ENCODE measurements around the gene SLC12A4. TPM values are rescaled to one million over a fixed set of nuclear protein-coding genes. Genes with fewer than 3 reads are reported as not detected.
A peak's percentile ranks its signal among the peaks of the same experiment; 100 is the strongest.

SLC12A4 gene
- total and polyA plus RNA-seq, 2 of the 13 experiments (the other 11 are each of a cell fraction or from before 2014, with no cell fraction given): 65.1 to 84.3 TPM

DNA sequence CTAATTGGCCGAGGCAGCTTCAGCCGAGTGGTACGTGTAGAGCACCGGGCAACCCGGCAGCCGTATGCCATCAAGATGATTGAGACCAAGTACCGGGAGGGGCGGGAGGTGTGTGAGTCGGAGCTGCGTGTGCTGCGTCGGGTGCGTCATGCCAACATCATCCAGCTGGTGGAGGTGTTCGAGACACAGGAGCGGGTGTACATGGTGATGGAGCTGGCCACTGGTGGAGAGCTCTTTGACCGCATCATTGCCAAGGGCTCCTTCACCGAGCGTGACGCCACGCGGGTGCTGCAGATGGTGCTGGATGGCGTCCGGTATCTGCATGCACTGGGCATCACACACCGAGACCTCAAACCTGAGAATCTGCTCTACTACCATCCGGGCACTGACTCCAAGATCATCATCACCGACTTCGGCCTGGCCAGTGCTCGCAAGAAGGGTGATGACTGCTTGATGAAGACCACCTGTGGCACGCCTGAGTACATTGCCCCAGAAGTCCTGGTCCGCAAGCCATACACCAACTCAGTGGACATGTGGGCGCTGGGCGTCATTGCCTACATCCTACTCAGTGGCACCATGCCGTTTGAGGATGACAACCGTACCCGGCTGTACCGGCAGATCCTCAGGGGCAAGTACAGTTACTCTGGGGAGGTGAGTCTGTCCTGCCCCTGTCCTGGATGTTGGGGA lies 59.2 kb downstream of the SLC12A4 start (continued):
- TF ChIP-seq DZIP1 (CRISPR knock-in tag; IDR thresholded peaks at IDR 0.05) (no peak), ZBTB1 (CRISPR knock-in tag; IDR thresholded peaks at IDR 0.05; ENCODE audit: borderline replicate concordance) (no peak), FOSL1 (CRISPR knock-in tag; IDR thresholded peaks at IDR 0.05; ENCODE audit: borderline replicate concordance) (no peak), NBN (conservative IDR thresholded peaks at IDR 0.05) (no peak), ZNF672 (CRISPR knock-in tag; IDR thresholded peaks at IDR 0.05) (0 out of 2 replicates have a peak, but pooled peaks have one; percentile 23), NRL (CRISPR knock-in tag; IDR thresholded peaks at IDR 0.05; ENCODE audit: borderline replicate concordance) (no peak)

GRCh38 chr16:67907397-67908180 lies 60.8 kb downstream of the SLC12A4 start:
- WGBS (ENCODE audit: low lambda C conversion rate): 67% methylated on average over 11 of the region's 11 CpGs
- Histone ChIP-seq H3K27ac (ENCODE audit: extremely low read length, insufficient read depth, low read length) (peak overlapping the region; percentile 20), H4K20me1 (ENCODE audit: insufficient read depth, low read length) (peaks cover under 1% of the 10 kb centered on the region; the same call in 1 of the 2 replicates), H3K4me1 (ENCODE audit: insufficient read depth, low read length) (peaks cover 15% of the 10 kb centered on the region), H3K4me3 (replicated peaks in 1 of 3; ENCODE audit: insufficient read depth in 1 of 3, low read depth in 2 of 3, low read length in 3 of 3) (no peak overlapping the region), H3K36me3 (replicated peaks in 1 of 2; ENCODE audit: control insufficient read depth in 1 of 2, insufficient read depth in 2 of 2, low read length in 2 of 2) (peaks cover 11 to 37% of the 10 kb centered on the region in 2 experiments), H2AFZ (ENCODE audit: low read length) (no peak overlapping the region), H3K79me2 (ENCODE audit: insufficient read depth, low read length) (no peaks in the 10 kb centered on the region), H3K9ac (ENCODE audit: insufficient read depth, low read depth, low read length) (peak overlapping the region; percentile 15; the same call in 1 of the 2 replicates), H3K27me3 (ENCODE audit: control insufficient read depth in 1 of 2, insufficient read depth in 2 of 2, low read length in 2 of 2) (no peaks in the 10 kb centered on the region), H3K4me2 (ENCODE audit: low read depth, low read length) (no peak overlapping the region), H3K9me3 (ENCODE audit: low read length) (no peaks in the 10 kb centered on the region)
- DNase-seq (ENCODE audit: low spot score) (peak; percentile 48), FAIRE-seq (peak; percentile 71), ATAC-seq (peak; percentile 83)
- ChIA-PET CTCF (ENCODE audit: low intra/inter-chr PET ratio, low total read pairs) (no interaction called here), POLR2A (interaction anchor here (1.1 kb wide), 1 partner anchor 181 kb away, joined by 3 read pairs; no protein-coding TSS in a partner anchor)
- in situ Hi-C loops (cut with HindIII; ENCODE audit: extremely low pct_ligation_motif_present, low pct_unique_long_range_greater_than_20kb): no loop called here
- BruUV-seq (replicated peaks): no TSS peak
- intact Hi-C loops (cut with micrococcal nuclease; ENCODE audit: unreplicated experiment): no loop called here
- no peak for TF ChIP-seq MTF2 (CRISPR knock-in tag; IDR thresholded peaks at IDR 0.05; ENCODE audit: borderline replicate concordance)
- no peak for TF ChIP-seq TEF (CRISPR knock-in tag; IDR thresholded peaks at IDR 0.05)
- TF ChIP-seq ZNF646 (CRISPR knock-in tag; IDR thresholded peaks at IDR 0.05): no peak
